Central memory CD4-positive, alpha-beta T cell (primary cell): ENCODE data around the gene ZNF48.

Experiments
- DNase-seq: peaks from one replicate; pipeline ENCODE4 v3.0.0; 2022

The ZNF48 gene

DNA sequence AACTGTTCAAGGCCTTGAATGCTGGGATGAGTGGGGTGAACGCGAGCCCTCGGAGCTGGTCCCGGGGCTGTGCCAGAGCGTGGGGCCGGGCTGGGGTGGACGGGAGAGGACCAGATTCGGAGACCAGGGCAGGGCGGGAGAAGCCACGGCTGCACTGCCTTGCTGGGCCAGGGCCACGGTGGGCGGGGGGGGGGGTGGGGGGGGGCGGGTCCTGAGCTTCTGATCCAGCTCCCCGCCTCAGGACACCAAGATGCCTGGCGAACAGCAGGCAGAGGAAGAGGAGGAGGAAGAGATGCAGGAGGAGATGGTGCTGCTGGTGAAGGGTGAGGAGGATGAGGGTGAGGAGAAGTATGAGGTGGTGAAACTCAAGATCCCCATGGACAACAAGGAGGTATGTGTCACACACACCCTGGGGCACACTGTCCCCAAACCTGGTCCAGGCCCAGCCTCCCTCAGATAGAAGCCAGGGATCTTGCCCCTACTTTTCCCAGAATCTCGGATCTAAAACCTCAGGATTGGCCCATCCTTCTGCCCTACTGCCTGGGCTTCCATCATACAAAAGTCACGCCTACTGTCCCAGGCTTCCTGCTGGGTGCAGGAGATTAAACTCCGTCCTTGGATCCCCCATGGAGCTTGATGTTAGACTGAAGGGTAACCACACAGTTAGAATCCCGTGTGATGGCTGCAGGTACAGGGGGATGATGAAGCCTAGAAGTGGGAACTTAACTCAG is 12.7 kb downstream of the ZNF48 start:
- DNase-seq = no peak

GRCh38 chr16:30409125-30410060 is 14.2 kb downstream of the ZNF48 start:
- peak; percentile 85 for DNase-seq

- no peak for DNase-seq
These were observed 18.0 kb downstream of the ZNF48 start for GRCh38 chr16:30413112-30413806.

- no peak for DNase-seq
These were observed 18.9 kb downstream of the ZNF48 start for GRCh38 chr16:30414159-30414558.

DNA sequence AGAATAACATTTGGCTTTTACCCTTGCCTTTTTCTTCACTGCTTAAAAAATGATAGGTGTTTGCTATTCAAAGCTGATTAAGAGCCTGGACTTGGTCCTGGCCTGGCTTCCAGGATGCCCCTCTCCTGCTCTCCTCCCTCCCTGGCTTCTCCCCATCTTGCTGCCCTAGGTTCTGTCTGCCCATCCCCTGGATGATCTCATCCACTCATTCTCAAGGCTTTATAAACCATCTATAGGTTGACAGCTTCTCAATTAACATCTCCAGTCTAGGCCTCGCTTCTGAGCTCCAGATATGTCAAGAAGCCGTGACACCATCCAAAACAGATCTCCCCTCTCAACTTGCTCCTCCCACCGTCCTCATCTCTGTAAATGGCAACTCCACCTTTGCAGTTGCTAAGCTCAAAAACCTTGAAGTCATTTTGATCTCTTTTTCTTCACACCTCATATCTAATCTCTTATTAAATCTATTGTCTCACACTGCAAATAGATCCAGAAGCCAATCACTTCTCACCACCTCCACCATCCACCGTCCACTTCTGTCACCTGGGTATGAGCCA is 20.9 kb downstream of the ZNF48 start:
- DNase-seq = no peak

DNA sequence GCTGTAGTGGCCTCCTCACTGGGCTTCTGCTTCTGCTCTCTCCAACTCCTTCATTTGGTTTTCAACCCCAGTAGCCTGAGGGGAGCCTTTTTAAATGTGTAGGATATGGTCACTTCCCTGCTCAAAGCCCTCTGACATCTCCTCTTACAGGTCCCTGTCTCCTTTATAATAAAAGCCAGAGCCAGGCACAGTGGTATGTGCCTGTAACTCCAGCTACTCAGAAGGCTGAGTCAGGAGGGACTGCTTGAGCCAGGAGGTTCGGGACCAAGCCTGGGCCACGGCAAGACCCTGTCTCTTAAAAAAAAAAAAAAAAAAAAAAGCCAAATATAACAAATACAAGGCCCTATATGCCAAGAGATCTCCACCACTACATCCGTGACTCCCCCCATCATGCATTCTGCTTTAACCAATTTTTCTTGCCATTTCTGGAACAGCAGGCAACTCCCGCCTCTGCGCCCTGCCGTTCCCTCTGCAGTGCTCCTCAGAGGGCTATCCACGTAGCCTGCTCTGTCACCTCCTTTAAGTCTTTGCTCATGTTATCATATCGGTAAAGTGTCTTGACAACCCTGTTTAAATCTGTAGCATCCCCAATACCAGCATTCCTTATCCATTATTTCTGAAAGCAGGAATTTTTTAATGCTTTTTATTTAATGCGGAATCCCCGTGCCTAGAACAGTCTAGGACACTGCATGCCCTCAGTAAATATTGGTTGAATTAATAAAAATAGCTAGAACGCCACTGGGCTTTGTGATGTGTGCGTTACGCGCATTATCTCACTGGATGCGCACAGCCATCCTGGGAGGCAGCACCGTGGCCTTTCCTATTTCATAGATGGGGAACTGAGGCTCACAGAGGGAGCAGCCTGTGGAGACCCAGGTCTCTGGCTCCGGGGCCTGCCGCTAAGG is 21.7 kb downstream of the ZNF48 start:
- DNase-seq = no peak

- DNase-seq = peak; percentile 89
These were observed 22.5 kb downstream of the ZNF48 start for GRCh38 chr16:30417529-30418349.

- no peak for DNase-seq
These were observed 23.3 kb downstream of the ZNF48 start for GRCh38 chr16:30418350-30419181.

DNA sequence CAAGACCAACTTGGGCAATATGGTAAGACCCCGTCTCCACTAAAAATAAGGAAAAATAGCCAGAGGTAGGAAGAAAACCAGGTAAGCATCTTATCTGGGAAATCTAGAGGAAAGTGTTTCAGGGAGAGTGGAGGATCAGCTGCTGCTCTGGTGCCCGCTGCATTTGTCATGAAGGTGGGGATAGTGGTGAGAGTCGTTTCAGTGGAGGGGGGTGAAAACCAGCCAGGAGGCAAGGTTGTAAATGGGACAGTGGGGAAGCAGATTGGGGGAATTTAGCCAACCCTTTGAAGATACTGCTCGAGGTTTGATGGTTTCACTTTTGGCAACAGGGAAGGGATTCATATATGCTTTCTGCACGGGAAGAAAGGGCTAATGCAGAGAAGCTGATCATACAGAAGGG is 25.8 kb downstream of the ZNF48 start:
- no peak for DNase-seq

DNA sequence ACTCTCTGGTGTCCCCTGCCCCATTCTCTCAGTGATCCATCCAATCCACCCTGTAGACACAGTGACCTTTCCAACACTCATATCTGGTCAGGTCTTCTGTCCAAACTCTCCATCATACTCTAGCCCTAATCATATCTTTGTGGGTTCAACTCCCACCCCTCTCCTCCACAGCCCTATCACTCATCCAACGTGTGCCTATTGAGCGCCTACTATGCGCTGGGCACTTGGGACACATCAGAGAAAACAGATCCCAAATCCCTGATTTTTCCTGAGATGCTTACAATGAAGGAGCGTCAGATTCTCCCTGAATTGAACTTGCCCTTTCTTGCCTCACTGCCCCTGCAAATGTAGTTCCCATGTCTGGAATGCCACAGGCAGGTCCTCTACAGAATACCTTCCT is 32.8 kb downstream of the ZNF48 start:
- no peak for DNase-seq

- DNase-seq = no peak
These were observed 34.1 kb downstream of the ZNF48 start for GRCh38 chr16:30429418-30429677.

DNA sequence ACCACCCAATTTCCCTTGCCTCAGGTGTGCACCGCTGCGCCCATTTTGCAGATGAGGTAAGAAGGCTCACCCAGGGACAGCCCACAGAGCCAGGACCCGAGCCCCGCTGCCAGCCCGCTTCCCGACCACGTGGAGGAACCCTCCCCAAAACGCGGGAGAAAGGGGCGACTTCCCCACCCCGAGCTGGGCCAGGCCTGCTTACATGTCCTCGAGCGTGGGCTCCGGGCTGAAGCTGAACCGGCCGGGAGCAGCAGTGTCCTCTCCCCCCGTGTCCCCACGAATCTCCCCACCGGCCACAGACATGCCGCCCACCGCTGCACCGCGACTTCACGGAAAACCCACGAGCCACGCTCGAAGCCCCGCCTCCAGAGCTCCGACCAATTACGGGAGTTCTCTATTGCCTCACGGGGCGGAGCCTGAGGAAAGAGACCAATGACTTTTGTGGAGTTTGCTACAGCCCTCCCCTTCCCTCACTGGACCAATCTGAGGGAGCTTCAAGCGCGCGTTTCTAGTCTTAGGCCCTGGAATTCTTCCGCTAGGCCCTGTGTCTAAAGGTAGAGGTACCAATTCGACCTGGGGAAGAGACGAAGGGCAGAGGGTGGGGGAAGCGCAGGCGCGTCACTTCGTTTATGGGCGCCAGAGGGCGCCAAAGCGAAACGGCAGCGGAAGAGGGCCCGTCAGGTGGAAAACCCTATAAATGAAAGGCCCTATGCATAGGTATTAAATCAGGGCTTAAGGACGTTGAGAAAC is 34.6 kb downstream of the ZNF48 start, which contains the start of gene DCTPP1:
Gene DCTPP1 (minus strand): TSS at position 353 of the 750 bp plus-strand sequence. CDS start 50 bp downstream, at position 303.
- DNase-seq = peak; percentile 98

DNA sequence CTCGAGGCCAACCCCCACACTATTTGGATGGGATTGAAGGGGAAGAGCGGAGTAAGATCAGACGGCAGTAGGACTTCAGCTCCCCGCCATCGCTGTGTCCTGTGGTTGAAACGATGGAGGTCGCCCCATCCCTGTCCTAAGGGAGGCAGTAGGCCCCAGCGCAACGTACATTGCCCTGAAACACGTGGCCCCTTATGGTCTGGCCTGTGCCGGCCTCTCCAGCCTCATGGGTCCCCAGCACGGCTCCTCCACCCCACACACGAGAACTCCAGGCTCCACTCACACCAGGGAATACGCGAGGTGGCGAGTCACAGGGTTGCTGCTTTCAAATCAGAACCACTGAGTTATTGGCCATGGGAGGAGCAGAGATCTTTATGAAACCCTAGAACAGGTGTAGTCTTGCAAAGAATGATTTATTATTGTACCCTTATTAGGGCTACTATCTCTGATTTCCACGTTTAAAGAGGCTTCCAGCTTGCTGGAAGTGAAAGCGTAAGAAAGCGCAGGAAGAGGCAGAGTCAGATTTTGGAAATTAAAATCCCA is 35.3 kb downstream of the ZNF48 start:
- no peak for DNase-seq

DNA sequence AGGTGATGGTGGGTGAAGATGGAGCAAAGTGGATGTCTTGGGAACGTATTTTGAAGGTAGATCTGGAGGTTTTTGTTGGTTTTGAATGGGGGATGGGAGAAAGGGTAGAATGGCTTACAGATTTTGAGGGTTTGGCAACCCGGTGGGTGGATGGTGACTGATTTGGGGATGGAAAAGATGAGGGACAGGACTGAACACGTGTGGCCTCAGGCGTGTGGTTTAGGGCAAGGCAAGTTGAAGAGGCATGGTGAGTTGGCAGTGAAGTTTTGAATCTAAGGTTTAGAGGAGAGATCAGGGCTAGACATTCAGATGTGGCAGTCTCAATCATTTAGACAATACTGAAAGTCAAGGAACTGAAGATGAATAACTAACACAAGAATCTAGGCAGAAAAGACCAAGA is 39.6 kb downstream of the ZNF48 start:
- DNase-seq = no peak

DNA sequence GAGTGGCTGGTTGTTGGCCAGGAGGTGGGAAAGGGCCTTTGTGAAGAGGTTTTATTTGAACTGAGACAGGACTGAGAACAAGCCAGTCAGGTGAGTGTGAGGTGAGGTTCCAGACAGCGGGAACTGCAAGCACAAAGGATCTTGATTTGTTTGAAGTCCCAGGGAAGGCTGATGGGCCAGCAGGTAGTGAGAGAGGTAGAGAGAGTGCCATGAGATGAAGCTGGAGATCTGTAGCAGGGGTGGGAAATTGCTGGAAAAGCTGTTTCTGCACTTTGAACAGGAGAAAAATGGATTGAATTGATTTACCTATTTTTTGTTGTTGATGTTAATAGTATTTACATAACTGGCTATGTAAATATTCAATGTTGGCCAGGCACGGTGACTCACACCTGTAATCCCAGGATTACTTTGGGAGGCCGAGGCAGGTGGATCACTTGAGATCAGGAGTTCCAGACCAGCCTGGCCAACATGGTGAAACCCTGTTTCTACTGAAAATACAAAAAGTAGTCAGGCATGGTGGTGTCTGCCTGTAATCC is 42.4 kb downstream of the ZNF48 start:
- no peak for DNase-seq

DNA sequence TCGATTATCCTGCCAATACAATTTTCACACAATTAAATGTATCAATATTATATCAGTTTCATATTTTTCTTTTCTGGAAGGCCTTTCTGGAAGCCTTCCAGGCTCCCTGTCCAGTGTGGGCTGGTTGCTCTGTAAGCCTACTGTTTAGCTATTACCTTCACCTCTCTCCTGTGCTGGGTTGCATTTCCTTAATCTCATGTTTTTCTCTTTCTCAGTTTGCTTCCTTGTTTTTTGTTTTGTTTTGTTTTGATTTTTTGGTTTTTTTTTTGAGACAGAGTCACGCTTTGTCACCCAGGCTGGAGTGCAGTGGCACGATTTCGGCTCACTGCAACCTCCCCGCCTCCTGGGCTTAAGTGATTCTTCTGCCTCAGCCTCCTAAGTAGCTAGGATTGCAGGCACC is 43.6 kb downstream of the ZNF48 start:
- DNase-seq = no peak

DNA sequence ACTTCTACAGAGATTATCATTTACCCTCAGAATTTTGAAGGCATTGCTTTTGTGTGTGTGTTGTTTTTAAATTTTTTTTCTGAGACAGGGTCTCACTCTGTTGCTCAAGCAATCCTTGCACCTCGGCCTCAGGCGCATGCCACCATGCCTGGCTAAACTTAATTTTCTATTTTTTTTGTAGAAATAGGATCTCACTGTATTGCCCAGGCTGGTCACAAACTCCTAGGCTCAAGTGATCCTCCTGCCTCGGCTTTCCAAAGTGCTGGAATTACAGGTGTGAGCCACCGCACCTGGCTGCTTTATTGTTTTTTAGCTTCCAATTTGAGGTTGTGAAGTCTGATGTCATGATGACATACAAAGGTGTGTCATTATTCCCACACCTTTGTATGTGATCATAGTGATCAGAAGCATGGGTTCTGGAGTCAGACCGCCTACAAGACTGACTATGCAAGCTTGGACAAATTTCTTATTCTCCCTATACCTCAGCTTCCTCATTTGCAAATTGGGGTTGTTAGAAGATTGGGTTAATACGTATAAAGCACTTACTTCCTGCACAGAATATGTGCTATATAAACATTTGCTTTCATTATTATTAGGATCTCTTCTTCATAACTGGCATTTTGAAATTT is 44.6 kb downstream of the ZNF48 start:
- DNase-seq = no peak

DNA sequence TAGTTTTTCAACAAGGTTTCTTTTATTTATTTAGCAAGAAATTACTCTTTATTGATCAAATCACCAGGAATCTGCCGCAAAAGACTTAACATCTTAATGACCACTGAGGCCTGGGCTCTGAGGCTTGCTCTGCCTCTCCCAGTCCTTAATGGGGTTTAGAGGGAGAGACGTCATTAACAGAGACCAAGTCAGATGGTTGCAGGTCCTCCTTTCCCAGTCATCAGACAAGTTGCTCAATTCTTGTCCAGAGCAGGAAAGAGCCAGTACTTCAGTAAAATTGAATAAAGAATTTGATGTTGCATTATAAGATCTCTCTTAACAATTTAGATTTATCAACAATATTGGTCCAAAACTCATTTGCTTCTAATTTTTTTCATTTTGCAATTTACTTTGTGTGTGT is 48.4 kb downstream of the ZNF48 start:
- DNase-seq = no peak
